Parathyroid adenoma (tissue), 2 donors: Measurements from ENCODE around the gene IPCEF1.
A peak's percentile ranks its signal among the peaks of the same experiment; 100 is the strongest.

Experiments used
- H2AFZ ChIP-seq: fragments of 300-600 bp; sonication (generic); one replicate; pipeline ENCODE4 v1.7.0; 2017; ENCODE audit warnings: antibody characterized with exemption, mild to moderate bottlenecking
- H3K27ac ChIP-seq: fragments of 300-600 bp; sonication (generic); one replicate; pipeline ENCODE4 v1.7.0; 2017
- H3K27me3 ChIP-seq: fragments of 300-600 bp; sonication (generic); one replicate; pipeline ENCODE4 v1.7.0; 2017; ENCODE audit warnings: low read length; ENCODE audit not compliant: control insufficient read depth, insufficient read depth
- H3K36me3 ChIP-seq: fragments of 300-600 bp; sonication (generic); one replicate; pipeline ENCODE4 v1.7.0; 2017; ENCODE audit warnings: low read length; ENCODE audit not compliant: control insufficient read depth, insufficient read depth
- H3K4me1 ChIP-seq: fragments of 300-600 bp; sonication (generic); one replicate; pipeline ENCODE4 v1.7.0; 2017; ENCODE audit warnings: control low read depth
- H3K4me2 ChIP-seq: fragments of 300-600 bp; sonication (generic); one replicate; pipeline ENCODE4 v1.7.0; 2017; ENCODE audit warnings: low read length
- H3K4me3 ChIP-seq: fragments of 300-600 bp; sonication (generic); one replicate; pipeline ENCODE4 v1.7.0; 2017; ENCODE audit warnings: low read depth, low read length
- H3K79me2 ChIP-seq: fragments of 300-600 bp; sonication (generic); one replicate; pipeline ENCODE4 v1.7.0; 2017; ENCODE audit warnings: control low read depth
- H3K9ac ChIP-seq: fragments of 300-600 bp; sonication (generic); one replicate; pipeline ENCODE4 v1.7.0; 2017; ENCODE audit warnings: mild to moderate bottlenecking
- H3K9me3 ChIP-seq: fragments of 300-600 bp; sonication (generic); one replicate; pipeline ENCODE4 v1.7.0; 2017; ENCODE audit warnings: low read length; ENCODE audit not compliant: control insufficient read depth
- CTCF ChIP-seq: fragments of 300-600 bp; sonication (generic); IDR thresholded peaks from one replicate; pipeline ENCODE4 v1.7.0; 2017; ENCODE audit warnings: antibody characterized with exemption, mild to moderate bottlenecking
- donor health status: primary hyperparathyroidism.

IPCEF1 gene

DNA sequence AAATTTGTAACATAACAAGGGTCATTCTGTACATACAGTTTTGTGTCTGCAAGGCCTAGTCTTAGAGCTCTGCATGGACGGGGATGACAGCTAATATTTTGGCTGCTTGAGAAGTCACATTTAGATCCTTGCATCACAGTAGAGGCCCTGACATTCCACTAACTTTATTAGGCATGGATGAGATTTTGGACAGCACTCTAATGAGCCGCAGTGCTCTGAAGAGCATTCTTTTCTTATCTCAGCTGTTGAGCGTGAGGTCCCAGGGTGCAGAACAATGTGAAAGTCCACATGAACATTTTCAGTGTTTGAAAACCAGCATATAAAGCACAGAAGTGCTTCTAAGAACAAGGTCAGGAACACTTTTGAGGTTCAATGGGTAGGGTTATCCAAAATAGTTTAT, 58.9 kb downstream of the IPCEF1 start:
- Histone ChIP-seq H3K4me1 (no peaks in the 10 kb centered on the region), H3K4me2 (no peak overlapping the region), H3K4me3 (no peak overlapping the region), H3K79me2 (no peaks in the 10 kb centered on the region), H3K36me3 (no peaks in the 10 kb centered on the region), H3K27me3 (no peaks in the 10 kb centered on the region), H3K9ac (no peak overlapping the region), H3K27ac (no peak overlapping the region), H2AFZ (no peak overlapping the region), H3K9me3 (no peaks in the 10 kb centered on the region)
- TF ChIP-seq CTCF: no peak

GRCh38 chr6:154297210-154297609, 59.4 kb downstream of the IPCEF1 start:
- Histone ChIP-seq H3K27ac (no peak overlapping the region), H3K27me3 (no peaks in the 10 kb centered on the region), H3K4me3 (no peak overlapping the region), H3K36me3 (no peaks in the 10 kb centered on the region), H3K4me1 (no peaks in the 10 kb centered on the region), H3K4me2 (no peak overlapping the region), H3K9ac (no peak overlapping the region), H3K79me2 (no peaks in the 10 kb centered on the region), H2AFZ (no peak overlapping the region), H3K9me3 (no peaks in the 10 kb centered on the region)
- TF ChIP-seq CTCF: no peak

DNA sequence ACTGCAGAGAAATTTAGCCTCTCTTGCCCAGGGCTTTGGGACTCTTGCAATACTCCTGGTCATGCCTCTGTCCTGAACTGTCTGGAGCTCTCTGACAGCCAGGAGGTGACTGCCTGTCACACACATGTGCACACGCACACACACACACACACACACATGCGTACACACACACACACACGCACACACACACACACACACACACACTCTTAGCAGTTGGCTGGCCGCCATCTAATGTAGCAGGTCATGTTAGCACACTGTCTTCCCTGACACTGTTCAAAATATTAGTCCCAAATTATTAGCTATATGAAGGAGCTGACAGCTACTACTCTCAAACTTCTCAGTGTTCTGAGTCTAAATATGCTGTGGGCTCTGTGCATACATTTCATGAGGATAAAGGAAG, 60.9 kb downstream of the IPCEF1 start:
- Histone ChIP-seq H3K4me2 (no peak overlapping the region), H2AFZ (no peak overlapping the region), H3K27me3 (no peaks in the 10 kb centered on the region), H3K79me2 (no peaks in the 10 kb centered on the region), H3K4me3 (no peak overlapping the region), H3K4me1 (no peaks in the 10 kb centered on the region), H3K9ac (no peak overlapping the region), H3K9me3 (no peaks in the 10 kb centered on the region), H3K36me3 (no peaks in the 10 kb centered on the region), H3K27ac (no peak overlapping the region)
- TF ChIP-seq CTCF: no peak

- no peaks in the 10 kb centered on the region for H3K79me2 ChIP-seq
- H2AFZ ChIP-seq: peak overlapping the region; percentile 10
- H3K9ac ChIP-seq: no peak overlapping the region
- no peaks in the 10 kb centered on the region for H3K36me3 ChIP-seq
- no peaks in the 10 kb centered on the region for H3K4me1 ChIP-seq
- no peak for TF ChIP-seq CTCF
- H3K9me3 ChIP-seq: no peaks in the 10 kb centered on the region
- no peak overlapping the region for H3K27ac ChIP-seq
- no peak overlapping the region for H3K4me3 ChIP-seq
- H3K4me2 ChIP-seq: no peak overlapping the region
- H3K27me3 ChIP-seq: no peaks in the 10 kb centered on the region
Observed at GRCh38 chr6:154292855-154293519, 63.6 kb downstream of the IPCEF1 start.

- H3K4me3 ChIP-seq: no peak overlapping the region
- H3K9me3 ChIP-seq: no peaks in the 10 kb centered on the region
- no peaks in the 10 kb centered on the region for H3K79me2 ChIP-seq
- no peaks in the 10 kb centered on the region for H3K4me1 ChIP-seq
- H3K9ac ChIP-seq: no peak overlapping the region
- no peak overlapping the region for H3K4me2 ChIP-seq
- TF ChIP-seq CTCF: no peak
- H3K36me3 ChIP-seq: no peaks in the 10 kb centered on the region
- no peak overlapping the region for H3K27ac ChIP-seq
- H2AFZ ChIP-seq: no peak overlapping the region
- no peaks in the 10 kb centered on the region for H3K27me3 ChIP-seq
Observed at GRCh38 chr6:154292066-154292465, 64.5 kb downstream of the IPCEF1 start.
